H1 (cell line): Measurements from ENCODE around the gene STAG1. TPM values are rescaled to one million over a fixed set of nuclear protein-coding genes. Genes with fewer than 3 reads are reported as not detected.

Source experiments
- CTCF ChIA-PET: fragments of 300-600 bp; sonication (Branson Sonifier 250); formaldehyde crosslinking; loops from one replicate; lab custom pipeline; 2021; ENCODE audit not compliant: partially characterized antibody; lab: Charles Lee
- POLR2A ChIA-PET: fragments of 300-600 bp; sonication (Branson Sonifier 250); formaldehyde crosslinking; loops from one replicate; lab custom pipeline; 2021; ENCODE audit warnings: inconsistent platforms; ENCODE audit not compliant: partially characterized antibody; lab: Charles Lee
- DNase-seq, 2 experiments: peaks; one replicate each; pipeline versions ENCODE4 v3.0.0 to v3.0.0-alpha.2; 2010 to 2022; ENCODE audit warnings: low spot score in 2 of 2, low read depth in 1 of 2, mixed read lengths in 1 of 2
- FAIRE-seq: peaks from 2 replicates; lab custom pipeline; 2011; peaks lifted over from hg19 to GRCh38; lab: Jason Lieb, UNC
- H2AFZ ChIP-seq: 2 replicates; pipeline ENCODE4 v1.8.1; 2012; ENCODE audit warnings: low read length, inconsistent platforms
- H2AK5ac ChIP-seq: 2 replicates; pipeline ENCODE4 v1.6.1; 2013; ENCODE audit warnings: low read depth, low read length
- H2BK120ac ChIP-seq: replicated peaks from 2 replicates; pipeline ENCODE3; 2013; ENCODE audit warnings: low read depth, low read length, inconsistent platforms
- H2BK12ac ChIP-seq: 2 replicates; pipeline ENCODE4 v1.6.1; 2013; ENCODE audit warnings: low read depth, low read length
- H2BK15ac ChIP-seq: 2 replicates; pipeline ENCODE4 v1.6.1; 2013; ENCODE audit warnings: low read length
- H2BK20ac ChIP-seq: 2 replicates; pipeline ENCODE4 v1.6.1; 2013; ENCODE audit warnings: low read length
- H2BK5ac ChIP-seq: 2 replicates; pipeline ENCODE4 v1.6.1; 2013; ENCODE audit warnings: low read depth, low read length
- H3K14ac ChIP-seq: 2 replicates; pipeline ENCODE4 v1.6.1; 2013; ENCODE audit warnings: inconsistent platforms; ENCODE audit not compliant: insufficient read length
- H3K18ac ChIP-seq: 2 replicates; pipeline ENCODE4 v1.6.1; 2013; ENCODE audit warnings: low read length; ENCODE audit errors: extremely low read depth
- H3K23ac ChIP-seq: 2 replicates; pipeline ENCODE4 v1.6.1; 2013; ENCODE audit warnings: inconsistent platforms; ENCODE audit not compliant: insufficient read length
- H3K23me2 ChIP-seq: 2 replicates; pipeline ENCODE4 v1.6.1; 2013; ENCODE audit warnings: low read depth, low read length
- H3K27ac ChIP-seq: 2 replicates; pipeline ENCODE4 v1.6.1; 2011; ENCODE audit warnings: low read depth, low read length, inconsistent platforms
- H3K27me3 ChIP-seq, 4 experiments: replicated peaks in 1 of 4; 1 replicate in 1 of 4; 2 replicates in 3 of 4; pipeline versions ENCODE4 v1.6.1 to v1.8.1; 2011 to 2013; ENCODE audit warnings: low read length in 3 of 4, mild to moderate bottlenecking in 3 of 4, inconsistent platforms in 2 of 4, mixed read lengths in 2 of 4, moderate library complexity in 1 of 4; ENCODE audit not compliant: control insufficient read depth in 3 of 4, insufficient read depth in 3 of 4; ENCODE audit errors: extremely low read depth in 1 of 4
- H3K36me3 ChIP-seq, 4 experiments: 2 replicates each; pipeline versions ENCODE4 v1.6.1 to v1.8.1; 2011 to 2013; ENCODE audit warnings: mild to moderate bottlenecking in 4 of 4, low read length in 3 of 4, moderate library complexity in 2 of 4, control low read depth in 1 of 4, inconsistent platforms in 1 of 4; ENCODE audit not compliant: insufficient read depth in 4 of 4, control insufficient read depth in 2 of 4
- H3K4ac ChIP-seq: replicated peaks from 2 replicates; pipeline ENCODE3; 2013; ENCODE audit warnings: low read length, low read depth, mixed read lengths, inconsistent platforms; ENCODE audit not compliant: insufficient read length
- H3K4me1 ChIP-seq, 4 experiments: replicated peaks in 1 of 4; 1 replicate in 1 of 4; 2 replicates in 3 of 4; pipeline versions ENCODE4 v1.6.1 to v1.8.1; 2011 to 2013; ENCODE audit warnings: low read length in 3 of 4, inconsistent platforms in 2 of 4, mixed read lengths in 1 of 4; ENCODE audit not compliant: insufficient read depth in 4 of 4, control insufficient read depth in 3 of 4
- H3K4me2 ChIP-seq, 2 experiments: 2 replicates each; pipeline versions ENCODE4 v1.6.1 to v1.8.1; 2011 to 2013; ENCODE audit warnings: low read depth in 2 of 2, low read length in 2 of 2, control low read depth in 1 of 2, inconsistent platforms in 1 of 2, mild to moderate bottlenecking in 1 of 2; ENCODE audit not compliant: insufficient read depth in 1 of 2
- H3K4me3 ChIP-seq, 4 experiments: fragments of 200-600, 300-600 bp in 1 of 4; sonication (generic), shearing (Covaris generic), sonication (Bioruptor Twin) in 1 of 4; 2 replicates each; pipeline versions ENCODE4 v1.5.1 to v1.8.1; 2011 to 2016; ENCODE audit warnings: low read length in 4 of 4, low read depth in 3 of 4, control low read depth in 2 of 4, inconsistent platforms in 2 of 4, mild to moderate bottlenecking in 2 of 4, mixed read lengths in 1 of 4, moderate library complexity in 1 of 4; ENCODE audit not compliant: insufficient read depth in 2 of 4; ENCODE audit errors: extremely low read depth in 1 of 4
- H3K56ac ChIP-seq: replicated peaks from 2 replicates; pipeline ENCODE3; 2013; ENCODE audit warnings: low read depth, mild to moderate bottlenecking, mixed read lengths, low read length, inconsistent platforms; ENCODE audit not compliant: insufficient read length
- H3K79me1 ChIP-seq: 2 replicates; pipeline ENCODE4 v1.6.1; 2013; ENCODE audit warnings: low read depth, low read length, control low read depth
- H3K79me2 ChIP-seq, 2 experiments: 2 replicates each; pipeline versions ENCODE4 v1.6.1 to v1.8.1; 2012 to 2013; ENCODE audit warnings: low read length in 2 of 2, mild to moderate bottlenecking in 2 of 2, inconsistent platforms in 1 of 2; ENCODE audit not compliant: insufficient read depth in 2 of 2, control insufficient read depth in 1 of 2
- H3K9ac ChIP-seq, 4 experiments: replicated peaks in 1 of 4; 1 replicate in 1 of 4; 2 replicates in 3 of 4; pipeline versions ENCODE4 v1.6.1 to v1.8.1; 2011 to 2013; ENCODE audit warnings: low read depth in 3 of 4, low read length in 3 of 4, control low read depth in 2 of 4, mild to moderate bottlenecking in 2 of 4, moderate library complexity in 2 of 4, inconsistent platforms in 1 of 4; ENCODE audit errors: extremely low read depth in 1 of 4
- H3K9me3 ChIP-seq, 2 experiments: 2 replicates each; pipeline versions ENCODE4 v1.6.1 to v1.8.1; 2012 to 2013; ENCODE audit warnings: mild to moderate bottlenecking in 2 of 2, moderate library complexity in 2 of 2, control low read depth in 1 of 2, inconsistent platforms in 1 of 2, low read depth in 1 of 2, low read length in 1 of 2, mixed read lengths in 1 of 2; ENCODE audit not compliant: insufficient read depth in 2 of 2
- H4K20me1 ChIP-seq, 2 experiments: replicated peaks in 1 of 2; 2 replicates each; pipeline versions ENCODE3 to v1.8.1; 2011 to 2013; ENCODE audit warnings: inconsistent platforms in 2 of 2, low read length in 2 of 2, mild to moderate bottlenecking in 1 of 2; ENCODE audit not compliant: insufficient read depth in 2 of 2, control insufficient read depth in 1 of 2
- H4K5ac ChIP-seq: 2 replicates; pipeline ENCODE4 v1.6.1; 2013; ENCODE audit warnings: low read length, low read depth, mixed read lengths, inconsistent platforms; ENCODE audit not compliant: insufficient read length
- H4K8ac ChIP-seq: 2 replicates; pipeline ENCODE4 v1.8.0; 2013; ENCODE audit warnings: mild to moderate bottlenecking, moderate library complexity, low read length, inconsistent platforms; ENCODE audit not compliant: insufficient read depth; ENCODE audit errors: extremely low read depth
- H4K91ac ChIP-seq: replicated peaks from 2 replicates; pipeline ENCODE3; 2013; ENCODE audit warnings: low read length, mixed read lengths, inconsistent platforms; ENCODE audit not compliant: insufficient read length
- CTCF ChIP-seq, 3 experiments: IDR thresholded peaks; 1 replicate in 2 of 3; 2 replicates in 1 of 3; pipeline versions ENCODE4 v1.5.1 to v1.6.1; 2011; ENCODE audit warnings: low read length in 3 of 3, mild to moderate bottlenecking in 3 of 3, inconsistent platforms in 2 of 3, low read depth in 1 of 3, moderate library complexity in 1 of 3; ENCODE audit not compliant: insufficient read depth in 1 of 3; ENCODE audit errors: control extremely low read depth in 1 of 3
- EP300 ChIP-seq, 2 experiments: IDR thresholded peaks; 1 replicate in 1 of 2; 2 replicates in 1 of 2; pipeline ENCODE4 v1.6.1; 2011 to 2012; ENCODE audit warnings: low read depth in 2 of 2, low read length in 2 of 2, mild to moderate bottlenecking in 2 of 2, borderline replicate concordance in 1 of 2, inconsistent platforms in 1 of 2, moderate library complexity in 1 of 2
- GABPA ChIP-seq: IDR thresholded peaks from 2 replicates; pipeline ENCODE4 v1.6.1; 2011; ENCODE audit warnings: mild to moderate bottlenecking, low read length, moderate library complexity, borderline replicate concordance; ENCODE audit not compliant: insufficient read depth
- MAFK ChIP-seq: IDR thresholded peaks from 2 replicates; pipeline ENCODE4 v1.6.1; 2012; ENCODE audit warnings: low read depth, mild to moderate bottlenecking, improper control_type of control experiment, low read length
- PHF8 ChIP-seq: fragments of 200-600 bp; sonication (generic); conservative IDR thresholded peaks from 2 replicates; pipeline ENCODE4 v1.7.1; 2012; ENCODE audit warnings: low read depth, mild to moderate bottlenecking, inconsistent platforms, low read length, moderate library complexity
- POLR2A ChIP-seq, 2 experiments: IDR thresholded peaks; 1 replicate in 1 of 2; 2 replicates in 1 of 2; pipeline ENCODE4 v1.6.1; 2011; ENCODE audit warnings: low read depth in 2 of 2, low read length in 2 of 2, mild to moderate bottlenecking in 2 of 2; ENCODE audit errors: control extremely low read depth in 1 of 2
- YY1 ChIP-seq: IDR thresholded peaks from 2 replicates; pipeline ENCODE4 v1.6.1; 2011; ENCODE audit warnings: low read depth, mild to moderate bottlenecking, low read length
- ZNF274 ChIP-seq: IDR thresholded peaks from 2 replicates; pipeline ENCODE4 v1.7.0; 2012; ENCODE audit warnings: low read length, borderline replicate concordance; ENCODE audit errors: extremely low read depth
- WGBS, 2 experiments: shearing (Covaris generic) in 1 of 2; methylation state at CpG; one replicate each; pipeline versions ENCODE4 v1.1.6 to v1.1.7; 2013 to 2015; ENCODE audit warnings: low lambda C conversion rate in 2 of 2, mixed read lengths in 2 of 2, inconsistent platforms in 1 of 2, low coverage in 1 of 2, missing lambda C conversion rate in 1 of 2; ENCODE audit not compliant: insufficient replicate concordance in 2 of 2, insufficient coverage in 1 of 2, insufficient read length in 1 of 2; ENCODE audit errors: extremely low coverage in 1 of 2, missing lambda C conversion rate in 1 of 2; 5-methylcytosine and 5-hydroxymethylcytosine counted together
- polyA plus RNA-seq, 7 experiments: library from polyadenylated mRNA; depleted of rRNA in 3 of 7; stranded (reverse) in 5 of 7; unstranded in 2 of 7; fragments of >200 nt in 5 of 7; fragments of 200-250 nt in 2 of 7; gene quantifications; 1 replicate in 5 of 7; 2 replicates in 1 of 7; 4 replicates in 1 of 7; pipeline versions ENCODE4 v1.2.1 to v1.2.3, GENCODE V29; 2011 to 2013; ENCODE audit warnings: missing spikeins in 2 of 7, mixed read lengths in 2 of 7
- total RNA-seq: library from RNA; stranded (reverse); fragmentation: NEBNext Ultra II Directional; extraction: Animal tissue kit (Norgen Biotek cat#: 25700); gene quantifications from 2 replicates; pipeline ENCODE4 v1.2.1, GENCODE V29; 2021

STAG1 gene
- total and polyA plus RNA-seq, 2 of the 8 experiments (the other 6 are each of a cell fraction or from before 2014, with no cell fraction given): 4.6 to 23.4 TPM

DNA sequence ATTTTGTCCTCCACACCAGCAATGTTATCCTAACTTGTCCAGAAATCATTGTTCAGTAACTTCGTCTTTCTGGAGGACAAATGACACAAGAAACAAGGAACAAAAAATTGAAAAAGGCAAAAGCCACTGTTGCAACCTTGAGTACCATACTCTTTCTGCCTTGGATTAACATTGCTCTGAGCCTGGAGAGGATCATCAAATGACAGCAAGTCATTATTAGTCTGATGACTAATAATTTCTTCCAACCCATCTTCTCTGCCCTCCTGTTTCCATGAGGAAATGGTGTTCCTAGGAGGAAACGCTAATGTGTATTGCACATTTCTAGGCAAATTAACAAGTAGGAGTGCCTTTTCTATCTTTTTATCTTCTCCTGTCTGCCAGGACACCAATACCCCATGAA is 348.1 kb downstream of the STAG1 start:
- Histone ChIP-seq H3K23ac (no peak overlapping the region), H3K18ac (no peak overlapping the region), H2BK5ac (no peak overlapping the region), H2AFZ (no peak overlapping the region), H4K91ac (no peak overlapping the region), H3K23me2 (no peaks in the 10 kb centered on the region), H2BK120ac (no peak overlapping the region), H3K36me3 (no peaks in the 10 kb centered on the region), H2BK20ac (no peak overlapping the region), H3K4me1 (no peaks in the 10 kb centered on the region), H3K4me3 (no peak overlapping the region), H3K79me1 (no peaks in the 10 kb centered on the region), H3K9ac (no peak overlapping the region), H4K20me1 (no peaks in the 10 kb centered on the region), H3K27ac (no peak overlapping the region), H4K5ac (no peak overlapping the region), H3K9me3 (no peaks in the 10 kb centered on the region), H3K14ac (no peak overlapping the region), H3K4me2 (no peak overlapping the region), H2AK5ac (no peak overlapping the region), H4K8ac (no peak overlapping the region), H2BK12ac (no peak overlapping the region), H3K4ac (no peak overlapping the region), H3K27me3 (no peaks in the 10 kb centered on the region), H3K79me2 (no peaks in the 10 kb centered on the region), H3K56ac (no peak overlapping the region), H2BK15ac (no peak overlapping the region)
- CTCF ChIA-PET: interaction anchor here (1.2 kb wide), 1 partner anchor 13 kb away, joined by 6 read pairs; no protein-coding TSS in a partner anchor
- POLR2A ChIA-PET: no interaction called here
- WGBS, 2 experiments: 85% methylated on average over 2 of the region's 2 CpGs; no CpG with 5 or more reads in 1 of the 2 experiments
- DNase-seq (no peak), FAIRE-seq (no peak)
- no peak for TF ChIP-seq PHF8
- TF ChIP-seq YY1: no peak
- TF ChIP-seq GABPA: no peak
- no peak for TF ChIP-seq MAFK
- TF ChIP-seq POLR2A (IDR thresholded peaks at IDR 0.05; ENCODE audit: control extremely low read depth in 1 of 2, low read depth in 2 of 2, low read length in 2 of 2): no peak
- no peak for TF ChIP-seq EP300 (IDR thresholded peaks at IDR 0.05; ENCODE audit: borderline replicate concordance in 1 of 2, low read depth in 2 of 2, low read length in 2 of 2)
- no peak for TF ChIP-seq ZNF274
- TF ChIP-seq CTCF (IDR thresholded peaks at IDR 0.05; ENCODE audit: control extremely low read depth in 1 of 3, insufficient read depth in 1 of 3, low read depth in 1 of 3, low read length in 3 of 3): no peak
